GM18861 (cell line): ENCODE data around the gene DCLRE1C.
"Not testable (repeated sequence)": the region's sequence is repeated elsewhere in the genome, so short reads cannot be mapped to it uniquely, and the experiment has no call there.

ENCODE experiments used
- ATAC-seq: cut with Tn5 transposase; IDR thresholded peaks from one replicate; pipeline ENCODE4 v1.9.1; 2021; ENCODE audit not compliant: unreplicated experiment

The DCLRE1C gene

GRCh38 chr10:14945108-14945507, 8.8 kb downstream of the DCLRE1C start:
- no peak for ATAC-seq

DNA sequence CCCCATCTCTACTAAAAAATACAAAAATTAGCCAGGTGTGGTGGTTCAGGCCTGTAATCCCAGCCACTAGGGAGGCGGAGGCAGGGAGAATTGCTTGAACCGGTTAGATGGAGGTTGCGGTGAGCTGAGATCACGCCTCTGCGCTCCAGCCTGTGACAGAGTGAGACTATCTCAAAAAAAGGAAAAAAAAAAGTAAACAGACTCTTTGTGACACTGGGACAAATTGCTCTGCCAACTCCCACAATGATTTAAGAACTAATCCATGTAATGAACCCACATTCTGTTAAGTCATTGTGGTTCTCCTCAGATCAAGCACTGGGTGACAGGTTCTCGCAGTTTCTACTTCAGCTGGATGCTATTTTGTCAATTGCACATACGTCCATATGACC, 11.0 kb downstream of the DCLRE1C start:
- not testable (repeated sequence) for ATAC-seq

GRCh38 chr10:14942147-14942949, 11.5 kb downstream of the DCLRE1C start:
- peak; percentile 83 for ATAC-seq

DNA sequence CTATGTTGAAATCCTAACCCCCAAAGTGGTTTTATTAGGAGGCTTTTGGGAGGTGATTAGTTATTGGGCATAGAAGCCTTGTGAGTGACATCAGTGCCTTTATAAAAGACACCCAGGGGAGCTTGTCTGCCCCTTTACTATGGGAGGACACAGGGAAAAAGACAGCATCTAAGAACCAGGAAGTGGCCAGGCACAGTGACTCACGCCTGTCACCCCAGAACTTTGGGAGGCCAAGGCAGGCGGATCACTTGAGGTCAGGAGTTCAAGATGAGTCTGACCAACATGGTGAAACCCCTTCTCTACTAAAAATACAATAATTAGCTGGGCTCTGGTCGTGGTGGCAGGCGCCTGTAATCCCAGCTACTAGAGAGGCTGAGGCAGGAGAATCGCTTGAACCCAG, 14.9 kb downstream of the DCLRE1C start:
- ATAC-seq, result not testable (repeated sequence)

GRCh38 chr10:14936584-14936983, 17.3 kb downstream of the DCLRE1C start:
- ATAC-seq, result no peak

DNA sequence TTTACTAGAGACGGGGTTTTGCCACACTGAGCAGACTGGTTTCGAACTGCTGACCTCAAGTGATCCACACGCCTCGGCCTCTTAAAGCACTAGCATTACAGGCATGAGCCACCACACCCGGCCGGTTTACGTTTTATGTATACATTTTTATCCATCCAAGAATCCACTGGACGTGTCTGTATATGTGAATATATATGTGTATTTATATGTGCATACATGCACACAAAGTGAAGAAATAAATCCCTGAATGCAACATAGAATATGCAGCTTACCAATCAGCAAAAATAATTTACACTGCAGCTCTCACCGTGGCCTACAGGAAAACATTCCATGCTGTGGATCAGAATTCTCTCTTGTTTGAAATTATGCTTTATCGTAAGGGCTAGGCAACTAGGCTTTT, 23.3 kb downstream of the DCLRE1C start:
- no peak for ATAC-seq

DNA sequence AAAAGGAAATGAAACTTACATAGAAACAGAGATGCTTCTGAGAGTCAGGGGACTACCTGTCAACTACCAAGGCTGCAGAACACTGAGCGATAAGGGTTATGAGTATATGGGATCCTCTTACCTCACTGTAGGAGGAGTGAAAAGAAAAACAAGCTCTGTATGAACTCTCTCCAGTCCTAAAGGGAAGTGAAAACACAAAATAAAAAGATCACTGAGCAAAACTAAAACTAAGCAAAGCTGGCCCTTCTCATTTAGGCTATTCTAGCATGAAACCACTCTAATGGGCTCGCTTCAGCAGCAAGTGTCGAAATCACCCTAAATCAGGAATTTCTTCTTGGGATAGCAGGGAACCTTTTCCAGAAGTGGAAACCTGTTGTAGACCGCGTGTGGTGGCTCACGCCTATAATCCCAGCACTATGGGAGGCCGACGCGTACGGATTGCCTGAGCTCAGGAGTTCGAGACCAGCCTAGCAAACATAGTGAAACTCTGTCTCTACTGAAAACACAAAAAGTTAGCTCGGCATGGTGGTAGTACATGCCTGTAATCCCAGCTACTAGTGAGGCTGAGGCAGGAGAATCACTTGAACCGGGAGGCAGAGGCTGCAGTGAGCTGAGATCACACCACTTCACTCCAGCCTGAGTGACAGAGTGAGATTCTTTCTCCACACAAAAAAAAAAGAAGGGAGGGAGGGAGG, 27.0 kb downstream of the DCLRE1C start:
- ATAC-seq, result peak; percentile 97

- ATAC-seq, result no peak
These were observed 27.8 kb downstream of the DCLRE1C start for GRCh38 chr10:14926061-14926470.

- no peak for ATAC-seq
These were observed 28.6 kb downstream of the DCLRE1C start for GRCh38 chr10:14925268-14925667.

DNA sequence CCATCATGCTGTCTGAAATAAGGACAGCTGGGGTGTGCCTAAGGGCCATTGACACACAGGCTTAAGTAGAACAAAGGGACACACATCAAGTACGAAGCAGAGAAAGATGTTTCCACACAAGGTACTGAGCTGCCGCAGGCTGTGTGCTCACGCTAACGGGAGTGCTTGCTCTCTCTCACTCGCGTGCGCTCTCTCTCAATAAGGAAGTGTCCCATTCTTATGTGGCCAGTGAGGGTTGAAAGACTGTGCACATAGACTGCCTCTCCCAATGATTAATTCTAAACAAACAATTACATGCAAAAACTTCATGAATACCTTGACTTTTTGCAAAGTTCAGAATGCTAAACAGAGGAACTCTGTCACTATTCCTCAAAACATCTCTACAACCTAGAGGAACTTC, 29.9 kb downstream of the DCLRE1C start:
- ATAC-seq, result no peak

DNA sequence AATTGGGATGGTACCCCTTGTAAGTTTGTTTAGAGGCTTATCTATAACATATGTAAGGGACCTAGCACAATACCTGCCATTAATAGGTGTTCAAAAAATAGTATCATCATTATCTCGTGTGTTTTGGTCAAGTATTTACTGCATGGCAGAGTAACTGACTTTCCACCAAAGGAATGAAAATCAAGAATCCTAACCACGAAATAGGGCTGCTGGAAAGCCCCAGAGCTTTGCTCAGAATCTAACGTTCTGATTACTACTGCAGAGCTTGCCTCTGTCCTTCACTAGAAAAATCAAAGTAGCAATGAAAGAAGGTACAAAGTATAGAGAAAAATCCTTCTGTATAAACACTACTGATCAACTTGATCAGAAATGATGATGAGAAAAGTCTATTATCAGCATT, 34.9 kb downstream of the DCLRE1C start:
- no peak for ATAC-seq

DNA sequence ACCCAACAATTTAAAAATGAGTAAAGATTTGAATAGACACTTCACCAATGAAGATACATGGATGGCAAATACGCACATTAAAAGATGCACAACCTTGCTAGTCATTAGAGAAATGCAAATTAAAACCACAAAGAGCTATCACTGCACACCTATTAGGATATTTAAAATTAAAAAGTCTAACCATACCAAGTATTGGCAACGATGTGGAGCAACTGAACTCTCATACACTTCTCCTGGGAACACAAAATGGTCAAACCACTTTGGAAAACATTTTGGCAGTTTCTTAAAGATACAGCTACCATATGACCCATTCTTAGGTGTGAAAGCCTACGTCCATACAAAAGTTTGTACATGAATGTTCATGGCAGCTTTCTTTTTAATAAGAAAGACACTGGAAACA, 36.1 kb downstream of the DCLRE1C start:
- ATAC-seq, result no peak

GRCh38 chr10:14916600-14916999, 37.3 kb downstream of the DCLRE1C start:
- no peak for ATAC-seq

DNA sequence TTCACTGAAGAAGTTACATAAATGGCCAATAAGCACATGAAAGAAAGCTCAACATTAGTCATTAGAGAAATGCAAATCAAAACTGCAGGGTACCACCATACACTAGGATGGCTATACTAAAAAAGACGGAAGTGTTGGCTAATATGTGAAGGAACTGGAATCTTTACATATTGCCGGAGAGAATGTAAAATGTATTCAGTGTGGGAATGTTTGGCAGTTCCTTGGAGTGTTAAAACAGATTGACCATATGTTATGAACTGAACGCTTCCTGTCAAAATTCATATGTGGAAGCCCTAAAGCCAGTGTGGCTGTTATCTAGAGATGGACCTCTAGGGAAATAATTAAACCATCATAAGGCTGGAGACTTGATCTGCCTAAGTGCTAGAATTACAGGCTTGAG, 42.1 kb downstream of the DCLRE1C start:
- ATAC-seq, result no peak

- ATAC-seq, result no peak
These were observed 42.9 kb downstream of the DCLRE1C start for GRCh38 chr10:14910953-14911352.

DNA sequence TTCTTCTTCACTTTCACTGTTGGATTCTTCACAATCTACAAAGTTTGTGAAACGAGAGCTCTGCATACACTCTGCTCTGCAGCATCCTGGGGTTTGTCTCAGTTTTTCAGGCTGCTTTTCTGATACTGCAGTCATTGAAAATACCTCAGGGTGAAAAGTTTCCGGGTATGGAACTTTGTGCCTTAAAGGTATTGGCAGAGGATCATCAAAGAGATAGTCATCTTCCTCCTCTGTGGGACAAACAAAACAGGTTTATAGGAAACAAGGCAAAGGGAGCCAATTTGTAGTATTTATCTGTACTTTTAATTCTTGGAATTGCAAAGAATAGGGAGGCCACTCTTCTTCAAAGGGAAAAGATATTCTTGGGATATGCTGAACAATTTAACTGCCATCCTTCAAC, 44.8 kb downstream of the DCLRE1C start:
- no peak for ATAC-seq

GRCh38 chr10:14907591-14907990, 46.3 kb downstream of the DCLRE1C start:
- not testable (repeated sequence) for ATAC-seq

DNA sequence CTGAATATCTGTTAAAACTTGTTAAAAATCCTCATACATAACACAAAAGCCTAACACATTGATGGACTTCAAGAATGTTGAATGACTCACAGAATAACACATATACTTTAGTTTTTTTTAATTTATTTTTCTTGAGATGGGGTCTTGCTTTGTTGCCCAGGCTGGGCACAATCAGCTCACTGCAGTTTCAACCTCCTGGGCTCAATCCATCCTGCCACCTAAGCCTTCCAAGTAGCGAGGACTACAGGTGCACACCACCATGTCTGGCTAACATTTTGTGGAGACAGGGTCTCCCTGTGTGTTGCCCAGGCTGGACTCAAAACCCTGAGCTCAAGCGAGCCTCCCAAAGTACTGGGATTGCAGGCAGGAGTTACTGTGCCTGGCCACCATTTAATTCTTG, 47.1 kb downstream of the DCLRE1C start:
- no peak for ATAC-seq

- no peak for ATAC-seq
These were observed 48.0 kb downstream of the DCLRE1C start for GRCh38 chr10:14905890-14906289.

GRCh38 chr10:14904864-14905263, 49.0 kb downstream of the DCLRE1C start:
- ATAC-seq, result no peak

GRCh38 chr10:14904316-14904732, 49.6 kb downstream of the DCLRE1C start:
- peak; percentile 52 for ATAC-seq

DNA sequence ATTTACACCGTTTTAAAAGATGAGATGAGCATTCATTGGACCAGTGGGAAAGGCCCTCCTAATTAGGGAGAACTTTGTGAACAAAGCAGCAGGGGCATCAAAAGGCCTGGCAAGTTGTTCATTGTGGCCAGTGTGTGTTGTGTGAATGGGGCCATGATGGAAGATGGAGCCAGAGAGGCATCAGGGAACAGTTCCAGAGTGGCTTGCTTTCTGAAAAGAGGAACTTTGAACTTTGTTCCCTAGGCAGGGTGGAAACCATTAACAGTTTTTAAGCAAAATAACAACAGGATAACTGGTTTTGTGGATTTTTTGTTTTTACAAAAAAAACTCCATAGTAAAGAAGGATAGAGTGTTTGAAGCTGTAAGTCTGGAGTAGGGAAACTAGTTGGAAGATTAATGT, 62.7 kb downstream of the DCLRE1C start:
- ATAC-seq, result no peak
